Heart left ventricle (tissue), 16 donors: ENCODE data around the gene IGFBP3. TPM values are rescaled to one million over a fixed set of nuclear protein-coding genes. Genes with fewer than 3 reads are reported as not detected.

ENCODE experiments used
- ATAC-seq, 4 donors: fragments of 200-7000 bp; cut with Tn5 transposase; one replicate each; pipeline ENCODE4 v1.9.1; 2020 to 2022; ENCODE audit warnings: moderate library complexity in 4 of 4, mild to moderate bottlenecking in 3 of 4, moderate number of reproducible peaks in 1 of 4
- DNase-seq, 5 donors: peaks; one replicate each; pipeline ENCODE4 v3.0.0-alpha.2; 2020
- H3K27ac ChIP-seq, 12 donors: fragments of 200-600 bp; sonication (generic) in 4 of 12; one replicate each; pipeline versions ENCODE4 v1.5.0 to v1.8.0; 2016 to 2022; ENCODE audit warnings: mild to moderate bottlenecking in 2 of 12
- H3K27me3 ChIP-seq, 9 donors: fragments of 200-600 bp; sonication (generic) in 2 of 9; one replicate each; pipeline versions ENCODE4 v1.5.1 to v1.8.0; 2016 to 2022; ENCODE audit warnings: mild to moderate bottlenecking in 3 of 9
- H3K36me3 ChIP-seq, 9 donors: fragments of 200-600 bp; sonication (generic) in 2 of 9; one replicate each; pipeline versions ENCODE4 v1.5.0 to v1.8.0; 2018 to 2022; ENCODE audit warnings: mild to moderate bottlenecking in 2 of 9
- H3K4me1 ChIP-seq, 12 donors: fragments of 200-600 bp; sonication (generic) in 4 of 12; one replicate each; pipeline versions ENCODE4 v1.5.0 to v1.8.0; 2016 to 2022; ENCODE audit warnings: mild to moderate bottlenecking in 3 of 12
- H3K4me3 ChIP-seq, 12 donors: fragments of 200-600 bp; sonication (generic) in 4 of 12; one replicate each; pipeline versions ENCODE4 v1.5.0 to v1.8.0; 2017 to 2022; ENCODE audit warnings: mild to moderate bottlenecking in 9 of 12, moderate library complexity in 4 of 12
- H3K9me3 ChIP-seq, 12 donors: fragments of 200-600 bp; sonication (generic) in 4 of 12; one replicate each; pipeline versions ENCODE4 v1.5.0 to v1.8.0; 2016 to 2022; ENCODE audit warnings: mild to moderate bottlenecking in 1 of 12
- POLR2A ChIP-seq, 2 donors: fragments of 450-650 bp; IDR thresholded peaks; one replicate each; pipeline ENCODE4 v1.6.1; 2017; ENCODE audit warnings: antibody characterized with exemption in 2 of 2, mild to moderate bottlenecking in 2 of 2, moderate library complexity in 2 of 2
- WGBS, 4 donors: extraction: QIAGEN DNeasy Blood & Tissue Kit in 2 of 4; methylation state at CpG; one replicate each; pipeline versions ENCODE4 v1.1.5 to v1.1.7; 2013 to 2018; 5-methylcytosine and 5-hydroxymethylcytosine counted together
- intact Hi-C, 10 donors: fragments of 100-400 bp; cut with DNase I; formaldehyde crosslinking; loops; one replicate each; pipeline versions ENCODE4 v1.11.1 to v1.14.2; 2022
- polyA plus RNA-seq, 2 donors: library from polyadenylated mRNA; stranded (reverse); fragments of 200-250 nt; gene quantifications; one replicate each; pipeline ENCODE4 v1.2.3, GENCODE V29; 2013
- total RNA-seq, 9 donors: library from RNA; depleted of rRNA in 2 of 9; stranded (reverse); fragments of >200 nt in 2 of 9; fragmentation: NEBNext Ultra II Directional in 3 of 9; extraction: Animal tissue kit (Norgen Biotek cat#: 25700) in 3 of 9; gene quantifications; one replicate each; pipeline versions ENCODE4 v1.1.0 to v1.2.4, GENCODE V29; 2016 to 2023
- TF ChIP-seq, protein P1 (sequence below), 12 donors: fragments of 200-600 bp; sonication (generic) in 4 of 12; IDR thresholded peaks; one replicate each; pipeline versions ENCODE4 v1.5.0 to v1.8.0; 2018 to 2022; ENCODE audit warnings: antibody characterized with exemption in 12 of 12, mild to moderate bottlenecking in 5 of 12
- donor health status: ischemic (EF 13 %, LVEDD 7.1; RV severe dilation, severe dysfunction).
- donor health status: healthy with polysubstance abuse.
- donor health status: DM: no; HTN: yes; CAD: no.
- donor health status: DM: no; HTN: no; CAD: no.
- donor health status: ischemic (EF 25% LVEDD 6.9; RV normal size, moderate dysfunction).
- donor health status: ischemic (EF 25% LVEDD 5.7; RV mildly dilated, moderate dysfunction).
- donor health status: healthy.
- donor health status: DM: yes; HTN: yes; CAD: no.
- donor health status: ischemic (EF 35%, LVEDD 5.7; RV mildly dilated, moderate dysfunction).
- donor health status: nonischemic (EF 11% LVEDD 7.7; RV severe dilation, severe dysfunction).
- donor health status: DM: yes; HTN: yes; CAD: no.
- donor health status: PGD.
- donor health status: ischemic (EF 29% LVEDD 5.4; RV normal size, mild dysfunction).
- donor health status: nonischemic (EF 23%, LVEDD 6.1; RV moderate dilation, normal function).

The IGFBP3 gene
- total and polyA plus RNA-seq, 11 donors = 18.1 to 165 (median 66.3) TPM

- no peak for TF ChIP-seq POLR2A (IDR thresholded peaks at IDR 0.05)
- TF ChIP-seq, protein P1, sequence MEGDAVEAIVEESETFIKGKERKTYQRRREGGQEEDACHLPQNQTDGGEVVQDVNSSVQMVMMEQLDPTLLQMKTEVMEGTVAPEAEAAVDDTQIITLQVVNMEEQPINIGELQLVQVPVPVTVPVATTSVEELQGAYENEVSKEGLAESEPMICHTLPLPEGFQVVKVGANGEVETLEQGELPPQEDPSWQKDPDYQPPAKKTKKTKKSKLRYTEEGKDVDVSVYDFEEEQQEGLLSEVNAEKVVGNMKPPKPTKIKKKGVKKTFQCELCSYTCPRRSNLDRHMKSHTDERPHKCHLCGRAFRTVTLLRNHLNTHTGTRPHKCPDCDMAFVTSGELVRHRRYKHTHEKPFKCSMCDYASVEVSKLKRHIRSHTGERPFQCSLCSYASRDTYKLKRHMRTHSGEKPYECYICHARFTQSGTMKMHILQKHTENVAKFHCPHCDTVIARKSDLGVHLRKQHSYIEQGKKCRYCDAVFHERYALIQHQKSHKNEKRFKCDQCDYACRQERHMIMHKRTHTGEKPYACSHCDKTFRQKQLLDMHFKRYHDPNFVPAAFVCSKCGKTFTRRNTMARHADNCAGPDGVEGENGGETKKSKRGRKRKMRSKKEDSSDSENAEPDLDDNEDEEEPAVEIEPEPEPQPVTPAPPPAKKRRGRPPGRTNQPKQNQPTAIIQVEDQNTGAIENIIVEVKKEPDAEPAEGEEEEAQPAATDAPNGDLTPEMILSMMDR (IDR thresholded peaks at IDR 0.05) = no peak
- H3K4me1 ChIP-seq = no peaks in the 10 kb centered on the region
- peaks cover 0 to 46% (median 29%) of the 10 kb centered on the region in 9 donors for H3K36me3 ChIP-seq
- H3K27me3 ChIP-seq = no peaks in the 10 kb centered on the region
- 80 to 91% (median 90%) methylated on average over 9 of the region's 9 CpGs for WGBS, 4 donors
- DNase-seq (no peak), ATAC-seq (peak in 1 of 4 donors; percentile 26)
- intact Hi-C loops = loop anchor here in 3 of 10 donors (10.0 kb wide), 1 partner anchor 1343 kb away; no protein-coding TSS in a partner anchor
- H3K4me3 ChIP-seq = no peak overlapping the region
- no peak overlapping the region for H3K27ac ChIP-seq
- H3K9me3 ChIP-seq = peaks cover 0 to 4% (median 0%) of the 10 kb centered on the region in 12 donors
These were observed 9.8 kb downstream of the IGFBP3 start for GRCh38 chr7:45911311-45911710.

- DNase-seq (no peak), ATAC-seq (peak in 1 of 4 donors; percentile 15)
- 86 to 97% (median 93%) methylated on average over 3 of the region's 3 CpGs for WGBS, 4 donors
- Histone ChIP-seq H3K36me3 (peaks cover 0 to 42% (median 26%) of the 10 kb centered on the region in 9 donors), H3K27me3 (no peaks in the 10 kb centered on the region), H3K9me3 (peaks cover 0 to 5% (median 0%) of the 10 kb centered on the region in 12 donors), H3K4me1 (no peaks in the 10 kb centered on the region), H3K4me3 (no peak overlapping the region), H3K27ac (no peak overlapping the region)
- no peak for TF ChIP-seq POLR2A (IDR thresholded peaks at IDR 0.05)
- TF ChIP-seq, protein P1 (IDR thresholded peaks at IDR 0.05) = no peak
- intact Hi-C loops = loop anchor here in 3 of 10 donors (10.0 kb wide), 1 partner anchor 1344 kb away; no protein-coding TSS in a partner anchor
These were observed 10.2 kb downstream of the IGFBP3 start for GRCh38 chr7:45910855-45911254.

DNA sequence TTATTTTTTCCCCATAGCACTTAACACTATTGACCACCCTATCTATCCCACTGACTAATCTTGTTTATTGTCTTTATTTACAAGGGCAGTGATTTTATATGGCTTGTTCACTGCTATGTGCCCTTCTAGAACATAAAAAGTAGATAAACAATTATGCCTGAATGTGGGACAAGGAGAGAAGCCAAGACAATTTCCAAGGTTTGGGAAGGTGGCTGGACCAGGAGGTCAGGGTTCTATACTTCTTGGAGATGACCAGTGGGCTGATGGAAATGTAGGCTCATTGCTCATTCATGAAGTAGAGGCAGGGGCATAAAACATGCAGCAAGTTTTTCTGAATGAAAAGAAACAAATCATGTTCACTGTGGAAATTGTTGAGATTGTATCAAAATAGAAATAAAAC is 11.5 kb downstream of the IGFBP3 start:
- H3K27me3 ChIP-seq = no peaks in the 10 kb centered on the region
- no peaks in the 10 kb centered on the region for H3K4me1 ChIP-seq
- no peak overlapping the region for H3K4me3 ChIP-seq
- no peak for DNase-seq
- intact Hi-C loops = no loop called here
- no peak overlapping the region for H3K27ac ChIP-seq
- peaks cover 0 to 29% (median 18%) of the 10 kb centered on the region in 9 donors for H3K36me3 ChIP-seq
- ATAC-seq = no peak
- TF ChIP-seq, protein P1 (IDR thresholded peaks at IDR 0.05) = no peak
- no peak for TF ChIP-seq POLR2A (IDR thresholded peaks at IDR 0.05)
- peaks cover 0 to 15% (median 0%) of the 10 kb centered on the region in 12 donors for H3K9me3 ChIP-seq

- Histone ChIP-seq H3K9me3 (peaks cover 0 to 31% (median 2%) of the 10 kb centered on the region in 12 donors), H3K4me1 (no peaks in the 10 kb centered on the region), H3K36me3 (no peaks in the 10 kb centered on the region), H3K27ac (no peak overlapping the region), H3K4me3 (no peak overlapping the region), H3K27me3 (no peaks in the 10 kb centered on the region)
- WGBS, 4 donors = 88 to 98% (median 93%) methylated on average over 1 of the region's 1 CpG
- intact Hi-C loops = loop anchor here in 1 of 10 donors (5.0 kb wide), 1 partner anchor 1909 kb away; no protein-coding TSS in a partner anchor
- TF ChIP-seq, protein P1 (IDR thresholded peaks at IDR 0.05) = no peak
- TF ChIP-seq POLR2A (IDR thresholded peaks at IDR 0.05) = no peak
- DNase-seq (no peak), ATAC-seq (no peak)
These were observed 18.3 kb downstream of the IGFBP3 start for GRCh38 chr7:45902820-45903219.
